ENCODE data around the gene SLC5A10. TPM values are rescaled to one million over a fixed set of nuclear protein-coding genes. Genes with fewer than 3 reads are reported as not detected.

Gene SLC5A10
- total RNA-seq, 1 experiment from 2014 or later, result not detected

- POLR2A ChIA-PET (ENCODE audit: low non-redundant PET), result no interaction called here
- TF ChIP-seq EZH2 (IDR thresholded peaks at IDR 0.05; ENCODE audit: borderline replicate concordance, low read depth, low read length, poor library complexity, severe bottlenecking) (no peak), CTCF (conservative IDR thresholded peaks at IDR 0.05; ENCODE audit: low read depth, low read length) (no peak)
- CTCF ChIA-PET, result interaction anchor here (0.7 kb wide), 1 partner anchor 23 kb away, joined by 3 read pairs; no protein-coding TSS in a partner anchor
- H3K4me3 ChIP-seq (ENCODE audit: low read depth, low read length, poor library complexity, severe bottlenecking), result no peak overlapping the region
- intact Hi-C loops (cut with micrococcal nuclease; ENCODE audit: unreplicated experiment), result no loop called here
- H3K36me3 ChIP-seq (ENCODE audit: insufficient read depth, low read length, poor library complexity, severe bottlenecking), result no peaks in the 10 kb centered on the region
- no peak for DNase-seq (ENCODE audit: low spot score)
- H3K27me3 ChIP-seq (replicated peaks; ENCODE audit: insufficient read depth, low read depth, low read length, poor library complexity), result no peaks in the 10 kb centered on the region
- no peak overlapping the region for H3K27ac ChIP-seq (ENCODE audit: low read depth, low read length, poor library complexity, severe bottlenecking)
- no peaks in the 10 kb centered on the region for H3K4me1 ChIP-seq (ENCODE audit: insufficient read depth, low read length, poor library complexity, severe bottlenecking)
- no TSS peak for BruUV-seq (replicated peaks)
- no peaks in the 10 kb centered on the region for H3K9me3 ChIP-seq (ENCODE audit: low read depth, low read length, poor library complexity, severe bottlenecking)
Measured at GRCh38 chr17:18937981-18938691, 13.8 kb upstream of the SLC5A10 start.

- POLR2A ChIA-PET (ENCODE audit: low non-redundant PET), result no interaction called here
- H3K4me3 ChIP-seq (ENCODE audit: low read depth, low read length, poor library complexity, severe bottlenecking), result no peak overlapping the region
- intact Hi-C loops (cut with micrococcal nuclease; ENCODE audit: unreplicated experiment), result no loop called here
- H3K9me3 ChIP-seq (ENCODE audit: low read depth, low read length, poor library complexity, severe bottlenecking), result no peaks in the 10 kb centered on the region
- H3K27ac ChIP-seq (ENCODE audit: low read depth, low read length, poor library complexity, severe bottlenecking), result no peak overlapping the region
- no peaks in the 10 kb centered on the region for H3K36me3 ChIP-seq (ENCODE audit: insufficient read depth, low read length, poor library complexity, severe bottlenecking)
- BruUV-seq (replicated peaks), result no TSS peak
- TF ChIP-seq CTCF (conservative IDR thresholded peaks at IDR 0.05; ENCODE audit: low read depth, low read length) (no peak), EZH2 (IDR thresholded peaks at IDR 0.05; ENCODE audit: borderline replicate concordance, low read depth, low read length, poor library complexity, severe bottlenecking) (no peak)
- no peaks in the 10 kb centered on the region for H3K4me1 ChIP-seq (ENCODE audit: insufficient read depth, low read length, poor library complexity, severe bottlenecking)
- no peak for DNase-seq (ENCODE audit: low spot score)
- no peaks in the 10 kb centered on the region for H3K27me3 ChIP-seq (replicated peaks; ENCODE audit: insufficient read depth, low read depth, low read length, poor library complexity)
- CTCF ChIA-PET, result interaction anchor here (0.7 kb wide), 1 partner anchor 22 kb away, joined by 3 read pairs; no protein-coding TSS in a partner anchor
Measured at GRCh38 chr17:18938692-18939023, 13.3 kb upstream of the SLC5A10 start.

- H3K4me3 ChIP-seq (ENCODE audit: low read depth, low read length, poor library complexity, severe bottlenecking), result no peak overlapping the region
- H3K4me1 ChIP-seq (ENCODE audit: insufficient read depth, low read length, poor library complexity, severe bottlenecking), result no peaks in the 10 kb centered on the region
- ChIA-PET POLR2A (ENCODE audit: low non-redundant PET) (no interaction called here), CTCF (no interaction called here)
- H3K27ac ChIP-seq (ENCODE audit: low read depth, low read length, poor library complexity, severe bottlenecking), result no peak overlapping the region
- no peak for TF ChIP-seq CTCF (conservative IDR thresholded peaks at IDR 0.05; ENCODE audit: low read depth, low read length)
- no peak for TF ChIP-seq EZH2 (IDR thresholded peaks at IDR 0.05; ENCODE audit: borderline replicate concordance, low read depth, low read length, poor library complexity, severe bottlenecking)
- no TSS peak for BruUV-seq (replicated peaks)
- no peaks in the 10 kb centered on the region for H3K36me3 ChIP-seq (ENCODE audit: insufficient read depth, low read length, poor library complexity, severe bottlenecking)
- H3K9me3 ChIP-seq (ENCODE audit: low read depth, low read length, poor library complexity, severe bottlenecking), result no peaks in the 10 kb centered on the region
- no peaks in the 10 kb centered on the region for H3K27me3 ChIP-seq (replicated peaks; ENCODE audit: insufficient read depth, low read depth, low read length, poor library complexity)
- intact Hi-C loops (cut with micrococcal nuclease; ENCODE audit: unreplicated experiment), result no loop called here
- DNase-seq (ENCODE audit: low spot score), result no peak
Measured at GRCh38 chr17:18944646-18945045, 7.3 kb upstream of the SLC5A10 start.

All from A673 (cell line).